Ovary (tissue), 9 donors: Measurements from ENCODE around the gene MTA1. TPM values are rescaled to one million over a fixed set of nuclear protein-coding genes. Genes with fewer than 3 reads are reported as not detected.
A peak's percentile ranks its signal among the peaks of the same experiment; 100 is the strongest.

Experiments used
- DNase-seq, 5 donors: peaks; one replicate each; pipeline ENCODE4 v3.0.0-alpha.2; 2019 to 2020
- H3K27ac ChIP-seq, 2 donors: fragments of 200-600 bp; one replicate each; pipeline versions ENCODE4 v1.5.1 to v1.8.0; 2019 to 2022
- H3K27me3 ChIP-seq: fragments of 200-600 bp; one replicate; pipeline ENCODE4 v1.8.0; 2022
- H3K36me3 ChIP-seq: fragments of 200-600 bp; sonication (generic); one replicate; pipeline ENCODE4 v1.5.1; 2019
- H3K4me1 ChIP-seq: one replicate; pipeline ENCODE4 v1.8.1; 2013; ENCODE audit warnings: mild to moderate bottlenecking, moderate library complexity; ENCODE audit not compliant: insufficient read depth
- H3K4me3 ChIP-seq: fragments of 200-600 bp; sonication (generic); one replicate; pipeline ENCODE4 v1.5.1; 2017
- H3K9me3 ChIP-seq, 2 donors: fragments of 200-600 bp in 1 of 2; sonication (generic) in 1 of 2; one replicate each; pipeline versions ENCODE4 v1.5.1 to v1.8.1; 2013 to 2019; ENCODE audit warnings: mild to moderate bottlenecking in 1 of 2, moderate library complexity in 1 of 2
- EP300 ChIP-seq: sonication (generic); formaldehyde crosslinking; IDR thresholded peaks from one replicate; pipeline ENCODE4 v1.6.1; 2017; ENCODE audit warnings: antibody characterized with exemption
- POLR2A ChIP-seq: fragments of 450-650 bp; IDR thresholded peaks from one replicate; pipeline ENCODE4 v1.6.1; 2017; ENCODE audit warnings: antibody characterized with exemption, mild to moderate bottlenecking, moderate library complexity
- WGBS, 3 donors: extraction: QIAGEN DNeasy Blood & Tissue Kit in 1 of 3; methylation state at CpG; one replicate each; pipeline versions ENCODE4 v1.1.5 to v1.1.7; 2013 to 2017; 5-methylcytosine and 5-hydroxymethylcytosine counted together
- intact Hi-C, 4 donors: fragments of 100-400 bp; cut with DNase I; formaldehyde crosslinking; loops; one replicate each; pipeline versions ENCODE4 v1.11.0 to v1.15.1; 2022 to 2023
- polyA plus RNA-seq, 2 donors: library from polyadenylated mRNA; stranded (reverse); fragments of 200-250 nt in 1 of 2; fragments of 350-450 nt in 1 of 2; fragmentation: Illumina TruSeq in 1 of 2; extraction: RNeasy Lipid Tissue Mini Kit (QIAGEN cat#74804) in 1 of 2; gene quantifications; one replicate each; pipeline ENCODE4 v1.2.3, GENCODE V29; 2013 to 2014
- total RNA-seq, 7 donors: library from RNA; depleted of rRNA in 2 of 7; stranded (reverse); fragments of >200 nt in 2 of 7; fragmentation: NEBNext Ultra II Directional in 3 of 7; extraction: Animal tissue kit (Norgen Biotek cat#: 25700) in 3 of 7; gene quantifications; one replicate each; pipeline versions ENCODE4 v1.1.0 to v1.2.4, GENCODE V29; 2016 to 2023
- TF ChIP-seq, protein P1 (sequence below), 3 donors: fragments of 450-650 bp in 2 of 3; fragments of 200-600 bp in 1 of 3; IDR thresholded peaks; one replicate each; pipeline versions ENCODE4 v1.5.1 to v1.8.0; 2016 to 2022; ENCODE audit warnings: antibody characterized with exemption in 3 of 3, mild to moderate bottlenecking in 1 of 3
- donor health status: DM: no; HTN: no; CAD: no; lungs with moderate emphysema.
- donor health status: DM: no; HTN: no; CAD: no.
- donor health status: Bipolar disorder and iron deficiency.
- donor health status: DM: yes; HTN: yes; CAD: no.
- donor health status: DM: no; HTN: no; CAD: no.
- donor health status: DM: yes; HTN: yes; CAD: no.

Gene MTA1
- total and polyA plus RNA-seq, 9 donors = 23.0 to 128 (median 104) TPM

DNA sequence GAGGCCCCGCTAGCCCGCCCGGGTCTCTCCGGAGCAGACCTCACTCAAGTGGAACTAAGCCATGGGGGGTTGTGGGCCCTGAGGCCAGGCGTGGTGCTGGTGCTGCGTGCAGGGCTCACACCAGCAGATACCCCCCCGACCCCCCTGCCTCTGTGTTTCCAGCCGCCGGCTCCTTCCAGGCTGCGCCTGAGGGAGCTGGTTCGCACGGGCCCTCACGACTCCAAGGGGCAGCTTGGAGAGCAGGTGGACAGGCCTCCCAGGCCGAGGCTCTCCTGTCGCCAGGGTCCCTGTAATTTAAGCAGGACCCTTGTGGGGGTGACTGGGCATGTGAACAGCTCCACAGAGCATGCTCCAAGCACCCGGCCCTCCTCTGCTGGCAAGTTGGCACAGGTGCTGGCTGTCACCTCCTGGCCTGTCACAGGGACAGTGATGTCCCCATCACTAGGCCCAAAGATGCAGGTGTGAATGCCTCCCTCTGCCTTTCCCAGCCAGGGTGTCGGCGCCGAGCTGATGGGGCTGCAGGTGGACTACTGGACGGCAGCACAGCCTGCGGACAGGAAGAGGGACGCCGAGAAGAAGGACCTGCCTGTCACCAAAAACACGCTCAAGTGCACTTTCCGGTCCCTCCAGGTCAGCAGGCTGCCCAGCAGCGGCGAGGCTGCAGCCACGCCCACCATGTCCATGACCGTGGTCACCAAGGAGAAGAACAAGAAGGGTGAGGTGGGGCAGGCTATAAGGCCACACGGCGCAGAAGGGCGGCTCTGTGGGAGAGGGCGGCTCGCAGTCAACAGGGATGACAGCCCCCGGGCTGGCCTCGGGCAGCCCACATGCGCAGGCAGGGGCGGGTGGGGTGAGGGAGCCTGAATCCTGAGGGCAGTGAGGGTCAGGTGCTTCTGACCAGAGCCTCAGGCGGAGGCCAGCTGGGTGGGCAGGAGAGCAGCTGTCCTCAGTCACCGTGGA is 27.2 kb upstream of the MTA1 start:
- intact Hi-C loops = no loop called here
- Histone ChIP-seq H3K36me3 (no peaks in the 10 kb centered on the region), H3K4me3 (no peak overlapping the region), H3K27ac (no peak overlapping the region), H3K4me1 (peaks cover under 1% of the 10 kb centered on the region), H3K27me3 (no peaks in the 10 kb centered on the region), H3K9me3 (no peaks in the 10 kb centered on the region)
- WGBS, 3 donors = 88 to 90% (median 90%) methylated on average over 38 to 40 of the region's 40 CpGs
- DNase-seq = peak in 1 of 5 donors; percentile 21
- TF ChIP-seq EP300 = no peak
- TF ChIP-seq, protein P1, sequence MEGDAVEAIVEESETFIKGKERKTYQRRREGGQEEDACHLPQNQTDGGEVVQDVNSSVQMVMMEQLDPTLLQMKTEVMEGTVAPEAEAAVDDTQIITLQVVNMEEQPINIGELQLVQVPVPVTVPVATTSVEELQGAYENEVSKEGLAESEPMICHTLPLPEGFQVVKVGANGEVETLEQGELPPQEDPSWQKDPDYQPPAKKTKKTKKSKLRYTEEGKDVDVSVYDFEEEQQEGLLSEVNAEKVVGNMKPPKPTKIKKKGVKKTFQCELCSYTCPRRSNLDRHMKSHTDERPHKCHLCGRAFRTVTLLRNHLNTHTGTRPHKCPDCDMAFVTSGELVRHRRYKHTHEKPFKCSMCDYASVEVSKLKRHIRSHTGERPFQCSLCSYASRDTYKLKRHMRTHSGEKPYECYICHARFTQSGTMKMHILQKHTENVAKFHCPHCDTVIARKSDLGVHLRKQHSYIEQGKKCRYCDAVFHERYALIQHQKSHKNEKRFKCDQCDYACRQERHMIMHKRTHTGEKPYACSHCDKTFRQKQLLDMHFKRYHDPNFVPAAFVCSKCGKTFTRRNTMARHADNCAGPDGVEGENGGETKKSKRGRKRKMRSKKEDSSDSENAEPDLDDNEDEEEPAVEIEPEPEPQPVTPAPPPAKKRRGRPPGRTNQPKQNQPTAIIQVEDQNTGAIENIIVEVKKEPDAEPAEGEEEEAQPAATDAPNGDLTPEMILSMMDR (IDR thresholded peaks at IDR 0.05) = no peak

DNA sequence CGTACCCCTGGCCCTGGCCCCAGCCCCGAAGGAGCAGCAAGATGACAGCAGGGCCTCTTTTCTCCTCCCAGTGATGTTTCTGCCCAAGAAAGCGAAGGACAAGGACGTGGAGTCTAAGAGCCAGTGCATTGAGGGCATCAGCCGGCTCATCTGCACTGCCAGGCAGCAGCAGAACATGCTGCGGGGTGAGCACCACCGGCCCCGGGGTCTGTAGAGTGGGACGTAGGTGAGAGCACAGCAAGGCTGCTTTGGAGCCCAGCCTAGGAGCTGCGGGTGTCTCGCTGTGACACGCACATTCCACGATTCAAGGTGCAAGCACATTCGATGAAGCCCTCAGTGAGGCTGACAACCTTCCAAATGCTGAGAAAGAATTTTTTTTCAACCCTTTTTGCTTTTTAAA is 26.5 kb upstream of the MTA1 start:
- WGBS, 3 donors = 85 to 88% (median 87%) methylated on average over 14 of the region's 14 CpGs
- H3K27me3 ChIP-seq = no peaks in the 10 kb centered on the region
- no peak overlapping the region for H3K4me3 ChIP-seq
- H3K4me1 ChIP-seq = peaks cover 5% of the 10 kb centered on the region
- intact Hi-C loops = no loop called here
- H3K27ac ChIP-seq = no peak overlapping the region
- no peaks in the 10 kb centered on the region for H3K36me3 ChIP-seq
- no peaks in the 10 kb centered on the region for H3K9me3 ChIP-seq
- TF ChIP-seq, protein P1 (IDR thresholded peaks at IDR 0.05) = no peak
- TF ChIP-seq EP300 (no peak), POLR2A (no peak)
- peak in 1 of 5 donors; percentile 21 for DNase-seq

DNA sequence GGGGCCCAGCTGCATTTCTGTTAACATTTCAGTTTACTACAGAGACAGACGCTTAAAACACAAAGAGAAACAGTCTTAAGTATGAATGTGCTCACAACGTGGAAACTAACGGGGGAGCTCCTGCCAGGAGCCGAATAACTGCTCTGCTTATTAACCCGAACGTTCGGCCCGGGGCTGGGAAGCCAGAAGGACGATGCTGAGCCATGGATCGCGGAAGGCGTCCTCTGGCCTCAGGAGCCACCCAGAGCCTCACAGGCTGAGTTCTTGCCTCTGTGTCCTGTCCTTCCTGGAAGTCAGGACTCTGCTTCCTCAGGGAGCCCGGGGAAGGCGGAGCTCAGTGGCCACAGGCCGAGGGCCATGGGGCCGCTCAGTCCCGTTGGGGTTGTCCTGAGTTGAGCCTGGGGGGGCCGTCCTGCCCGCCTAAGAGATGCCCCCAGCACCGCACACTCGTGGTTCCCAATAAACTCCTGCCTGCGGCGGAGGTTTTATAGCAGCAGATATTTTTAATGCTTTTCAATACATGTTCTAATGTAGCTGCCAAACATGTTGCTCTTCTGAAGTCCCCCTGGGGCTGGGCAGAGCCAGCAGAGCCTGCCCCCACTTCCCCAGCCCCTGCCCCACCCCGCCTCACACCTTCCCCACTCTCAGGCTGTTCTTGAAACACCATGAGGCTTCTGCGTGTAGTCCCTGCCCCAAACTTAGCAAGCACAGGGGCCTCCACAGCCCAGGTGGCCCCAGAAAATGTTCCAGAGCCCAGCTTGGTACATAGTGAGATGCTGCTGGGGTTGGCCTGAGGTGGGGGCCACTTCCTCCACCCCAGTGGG is 24.7 kb upstream of the MTA1 start:
- H3K9me3 ChIP-seq = no peaks in the 10 kb centered on the region
- H3K27ac ChIP-seq = no peak overlapping the region
- peak in 1 of 5 donors; percentile 19 for DNase-seq
- 78 to 81% (median 78%) methylated on average over 25 of the region's 25 CpGs for WGBS, 3 donors
- H3K27me3 ChIP-seq = no peaks in the 10 kb centered on the region
- peaks cover 13% of the 10 kb centered on the region for H3K4me1 ChIP-seq
- TF ChIP-seq POLR2A = no peak
- no peak for TF ChIP-seq EP300
- TF ChIP-seq, protein P1 (IDR thresholded peaks at IDR 0.05) = no peak
- no peak overlapping the region for H3K4me3 ChIP-seq
- no peaks in the 10 kb centered on the region for H3K36me3 ChIP-seq
- intact Hi-C loops = no loop called here

DNA sequence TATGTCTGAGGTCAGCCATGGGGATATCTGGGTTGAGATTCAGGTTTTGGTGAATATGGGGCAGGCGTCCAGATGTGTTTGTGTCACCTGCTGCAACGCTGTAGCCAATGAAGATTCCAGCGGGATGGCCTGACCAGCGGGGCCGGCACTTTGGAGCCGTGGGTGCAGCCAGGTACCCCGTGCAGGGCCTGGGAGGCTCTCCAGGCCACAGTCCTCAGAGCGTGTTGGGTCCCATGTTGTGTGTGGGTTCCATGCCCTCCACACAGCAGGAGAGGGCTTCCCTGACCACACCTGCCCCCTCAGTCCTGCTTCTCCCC is 24.1 kb upstream of the MTA1 start:
- no peaks in the 10 kb centered on the region for H3K36me3 ChIP-seq
- no peaks in the 10 kb centered on the region for H3K27me3 ChIP-seq
- intact Hi-C loops = no loop called here
- H3K27ac ChIP-seq = no peak overlapping the region
- 93 to 97% (median 95%) methylated on average over 5 to 8 of the region's 8 CpGs for WGBS, 3 donors
- no peaks in the 10 kb centered on the region for H3K9me3 ChIP-seq
- no peak overlapping the region for H3K4me3 ChIP-seq
- DNase-seq = no peak
- no peak for TF ChIP-seq EP300
- TF ChIP-seq, protein P1 (IDR thresholded peaks at IDR 0.05) = no peak
- no peak for TF ChIP-seq POLR2A
- H3K4me1 ChIP-seq = peaks cover 13% of the 10 kb centered on the region
